Mesodermal cell (in vitro differentiated cells): ENCODE data around the gene CDH18.

ENCODE experiments used
- H3K27ac ChIP-seq: 2 replicates; pipeline ENCODE4 v1.7.0; 2013; ENCODE audit warnings: mild to moderate bottlenecking, low read depth, low read length, moderate library complexity; ENCODE audit not compliant: severe bottlenecking
- H3K36me3 ChIP-seq: 2 replicates; pipeline ENCODE4 v1.7.1; 2013; ENCODE audit warnings: mild to moderate bottlenecking, low read length, moderate library complexity; ENCODE audit not compliant: control insufficient read depth, insufficient read depth
- H3K4me1 ChIP-seq: one replicate; pipeline ENCODE4 v1.7.1; 2013; ENCODE audit warnings: mild to moderate bottlenecking, low read length; ENCODE audit not compliant: insufficient read depth, control insufficient read depth, poor library complexity, severe bottlenecking
- H3K4me3 ChIP-seq: 2 replicates; pipeline ENCODE4 v1.7.0; 2013; ENCODE audit warnings: low read length, control low read depth, mild to moderate bottlenecking; ENCODE audit not compliant: insufficient read depth, poor library complexity, severe bottlenecking; ENCODE audit errors: extremely low read depth
- H3K9me3 ChIP-seq: 2 replicates; pipeline ENCODE4 v1.7.1; 2013; ENCODE audit warnings: mild to moderate bottlenecking, low read length, moderate library complexity; ENCODE audit not compliant: control insufficient read depth
- WGBS, 2 experiments: methylation state at CpG; one replicate each; pipeline ENCODE4 v1.1.5; 2013; ENCODE audit warnings: missing lambda C conversion rate in 2 of 2; ENCODE audit not compliant: insufficient coverage in 2 of 2; 5-methylcytosine and 5-hydroxymethylcytosine counted together

Gene CDH18

GRCh38 chr5:19739671-19740070, 248.3 kb downstream of the CDH18 start:
- Histone ChIP-seq H3K27ac (no peak overlapping the region), H3K4me1 (no peaks in the 10 kb centered on the region), H3K9me3 (no peaks in the 10 kb centered on the region), H3K4me3 (no peak overlapping the region), H3K36me3 (no peaks in the 10 kb centered on the region)
- WGBS, 2 experiments: 100% methylated on average over 1 of the region's 1 CpG

GRCh38 chr5:19734776-19735175, 253.2 kb downstream of the CDH18 start:
- Histone ChIP-seq H3K36me3 (no peaks in the 10 kb centered on the region), H3K4me1 (no peaks in the 10 kb centered on the region), H3K27ac (no peak overlapping the region), H3K4me3 (no peak overlapping the region), H3K9me3 (peaks cover 4% of the 10 kb centered on the region)
- no CpG with 5 or more reads among the region's 1 CpG for WGBS, 2 experiments

- H3K9me3 ChIP-seq: peaks cover 4% of the 10 kb centered on the region
- H3K4me3 ChIP-seq: no peak overlapping the region
- H3K27ac ChIP-seq: no peak overlapping the region
- 73 to 93% methylated on average over 3 of the region's 6 CpGs for WGBS, 2 experiments
- no peaks in the 10 kb centered on the region for H3K36me3 ChIP-seq
- no peaks in the 10 kb centered on the region for H3K4me1 ChIP-seq
These were observed 254.1 kb downstream of the CDH18 start for GRCh38 chr5:19733612-19734495.

GRCh38 chr5:19728571-19728970, 259.4 kb downstream of the CDH18 start:
- Histone ChIP-seq H3K27ac (no peak overlapping the region), H3K36me3 (no peaks in the 10 kb centered on the region), H3K4me3 (no peak overlapping the region), H3K4me1 (no peaks in the 10 kb centered on the region), H3K9me3 (peaks cover 1% of the 10 kb centered on the region)
- WGBS, 2 experiments: 100% methylated on average over 1 of the region's 3 CpGs; no CpG with 5 or more reads in 1 of the 2 experiments

GRCh38 chr5:19719109-19719508, 268.9 kb downstream of the CDH18 start:
- no peaks in the 10 kb centered on the region for H3K9me3 ChIP-seq
- H3K4me3 ChIP-seq: no peak overlapping the region
- no peaks in the 10 kb centered on the region for H3K4me1 ChIP-seq
- no peaks in the 10 kb centered on the region for H3K36me3 ChIP-seq
- H3K27ac ChIP-seq: no peak overlapping the region
- WGBS, 2 experiments: 100% methylated on average over 1 of the region's 3 CpGs; no CpG with 5 or more reads in 1 of the 2 experiments

- 100% methylated on average over 1 of the region's 1 CpG; no CpG with 5 or more reads in 1 of the 2 experiments for WGBS, 2 experiments
- no peak overlapping the region for H3K27ac ChIP-seq
These were observed 274.3 kb downstream of the CDH18 start for GRCh38 chr5:19713740-19714139.

GRCh38 chr5:19709403-19709802, 278.6 kb downstream of the CDH18 start:
- Histone ChIP-seq H3K4me3 (no peak overlapping the region), H3K27ac (no peak overlapping the region), H3K36me3 (no peaks in the 10 kb centered on the region), H3K4me1 (no peaks in the 10 kb centered on the region), H3K9me3 (no peaks in the 10 kb centered on the region)
- 100% methylated on average over 1 of the region's 2 CpGs; no CpG with 5 or more reads in 1 of the 2 experiments for WGBS, 2 experiments

More at GRCh38 chr5:19713740-19714139, 274.3 kb downstream of the CDH18 start:
- H3K36me3 ChIP-seq: no peaks in the 10 kb centered on the region
- no peaks in the 10 kb centered on the region for H3K4me1 ChIP-seq
- H3K4me3 ChIP-seq: no peak overlapping the region
- H3K9me3 ChIP-seq: no peaks in the 10 kb centered on the region

GRCh38 chr5:19706776-19707175, 281.2 kb downstream of the CDH18 start:
- 92 to 93% methylated on average over 3 of the region's 4 CpGs for WGBS, 2 experiments
- H3K9me3 ChIP-seq: peaks cover 4% of the 10 kb centered on the region
- no peak overlapping the region for H3K27ac ChIP-seq
- no peak overlapping the region for H3K4me3 ChIP-seq
- H3K4me1 ChIP-seq: no peaks in the 10 kb centered on the region
- H3K36me3 ChIP-seq: no peaks in the 10 kb centered on the region

GRCh38 chr5:19701731-19702130, 286.3 kb downstream of the CDH18 start:
- 90 to 97% methylated on average over 5 of the region's 5 CpGs for WGBS, 2 experiments
- Histone ChIP-seq H3K9me3 (peaks cover 4% of the 10 kb centered on the region), H3K27ac (no peak overlapping the region), H3K36me3 (no peaks in the 10 kb centered on the region), H3K4me3 (no peak overlapping the region), H3K4me1 (no peaks in the 10 kb centered on the region)

GRCh38 chr5:19694949-19695611, 292.9 kb downstream of the CDH18 start:
- Histone ChIP-seq H3K4me1 (no peaks in the 10 kb centered on the region), H3K36me3 (no peaks in the 10 kb centered on the region), H3K9me3 (no peaks in the 10 kb centered on the region), H3K27ac (no peak overlapping the region), H3K4me3 (no peak overlapping the region)
- 50 to 76% methylated on average over 1 to 2 of the region's 4 CpGs for WGBS, 2 experiments

- no CpG with 5 or more reads among the region's 1 CpG for WGBS, 2 experiments
- Histone ChIP-seq H3K9me3 (no peaks in the 10 kb centered on the region), H3K27ac (no peak overlapping the region), H3K4me1 (no peaks in the 10 kb centered on the region), H3K4me3 (no peak overlapping the region), H3K36me3 (no peaks in the 10 kb centered on the region)
These were observed 297.0 kb downstream of the CDH18 start for GRCh38 chr5:19690978-19691377.
